GM19240 (cell line): ENCODE data around the gene CRACR2B.

Source experiments
- DNase-seq: peaks from one replicate; pipeline ENCODE4 v3.0.0; 2011; ENCODE audit warnings: low spot score; ENCODE audit not compliant: insufficient read length

The CRACR2B gene

GRCh38 chr11:794766-795633 lies 32.7 kb upstream of the CRACR2B start:
- DNase-seq, result no peak

GRCh38 chr11:795634-796564 lies 31.8 kb upstream of the CRACR2B start:
- peak; percentile 98 for DNase-seq

- no peak for DNase-seq
These were observed 31.0 kb upstream of the CRACR2B start for GRCh38 chr11:796565-797295.

- peak; percentile 84 for DNase-seq
These were observed 30.2 kb upstream of the CRACR2B start for GRCh38 chr11:797296-798092.

- DNase-seq, result peak; percentile 93
These were observed 29.5 kb upstream of the CRACR2B start, which contains the start of gene SLC25A22 for GRCh38 chr11:798093-798713. SLC25A22 (minus strand) TSS chr11:798281; CDS start chr11:795006, 3,275 bp downstream.

- no peak for DNase-seq
These were observed 27.9 kb upstream of the CRACR2B start for GRCh38 chr11:799641-800316.

- no peak for DNase-seq
These were observed 27.2 kb upstream of the CRACR2B start for GRCh38 chr11:800473-800872.

GRCh38 chr11:801097-801780 lies 26.5 kb upstream of the CRACR2B start:
- no peak for DNase-seq

GRCh38 chr11:802018-802617 lies 25.6 kb upstream of the CRACR2B start:
- no peak for DNase-seq

GRCh38 chr11:802693-803466 lies 24.8 kb upstream of the CRACR2B start:
- DNase-seq, result no peak

GRCh38 chr11:803467-803742 lies 24.3 kb upstream of the CRACR2B start:
- DNase-seq, result no peak

- DNase-seq, result no peak
These were observed 23.7 kb upstream of the CRACR2B start for GRCh38 chr11:803770-804598.

GRCh38 chr11:804599-804964 lies 23.1 kb upstream of the CRACR2B start:
- no peak for DNase-seq

- no peak for DNase-seq
These were observed 19.1 kb upstream of the CRACR2B start for GRCh38 chr11:808427-809286.

GRCh38 chr11:809287-810039 lies 18.3 kb upstream of the CRACR2B start, which contains the start of gene RPLP2:
RPLP2 (plus strand) TSS chr11:809967; CDS start chr11:810235, 268 bp downstream.
- DNase-seq, result peak; percentile 96
